WTC11 (cell line): ENCODE measurements around the gene UQCR11. TPM values are rescaled to one million over a fixed set of nuclear protein-coding genes. Genes with fewer than 3 reads are reported as not detected.
A peak's percentile ranks its signal among the peaks of the same experiment; 100 is the strongest.

Experiments
- ATAC-seq: fragments of 200-7000 bp; cut with Tn5 transposase; 2 replicates; pipeline ENCODE4 v1.10.0; 2021; ENCODE audit warnings: mild to moderate bottlenecking, moderate library complexity
- CTCF ChIA-PET: fragments of 300-600 bp; sonication (Branson Sonifier 250); formaldehyde crosslinking; loops from one replicate; lab custom pipeline; 2021; ENCODE audit warnings: antibody characterized with exemption; lab: Charles Lee
- POLR2A ChIA-PET: fragments of 350-600 bp; sonication (Branson Sonifier 250); formaldehyde crosslinking; loops from one replicate; lab custom pipeline; 2021; ENCODE audit warnings: antibody characterized with exemption; lab: Charles Lee
- DNase-seq: peaks from one replicate; pipeline ENCODE4 v3.0.0; 2021; ENCODE audit warnings: low spot score
- H3K27ac Mint-ChIP-seq: 2 replicates; pipeline ENCODE4 v1.8.0; 2021; ENCODE audit warnings: mixed read lengths
- H3K27me3 Mint-ChIP-seq: 2 replicates; pipeline ENCODE4 v1.8.0; 2021; ENCODE audit warnings: low read depth, mild to moderate bottlenecking, moderate library complexity, mixed read lengths
- H3K36me3 Mint-ChIP-seq: 2 replicates; pipeline ENCODE4 v1.8.0; 2021; ENCODE audit warnings: mixed read lengths
- H3K4me1 Mint-ChIP-seq: 2 replicates; pipeline ENCODE4 v1.8.0; 2022; ENCODE audit warnings: mixed read lengths
- H3K4me3 Mint-ChIP-seq: 2 replicates; pipeline ENCODE4 v1.8.0; 2021; ENCODE audit warnings: mild to moderate bottlenecking, moderate library complexity, mixed read lengths
- H3K9me3 Mint-ChIP-seq: 2 replicates; pipeline ENCODE4 v1.8.0; 2021; ENCODE audit warnings: mixed read lengths
- AFF4 ChIP-seq: sonication (generic); formaldehyde crosslinking; IDR thresholded peaks from 2 replicates; pipeline ENCODE4 v1.8.1; 2023; ENCODE audit warnings: mild to moderate bottlenecking, missing genetic modification reagents, borderline replicate concordance
- E2F5 ChIP-seq: sonication (generic); formaldehyde crosslinking; IDR thresholded peaks from 2 replicates; pipeline ENCODE4 v1.8.1; 2022; ENCODE audit warnings: mild to moderate bottlenecking, moderate library complexity, missing genetic modification reagents
- ELF4 ChIP-seq: sonication (generic); formaldehyde crosslinking; IDR thresholded peaks from 2 replicates; pipeline ENCODE4 v1.8.1; 2022; ENCODE audit warnings: low read depth, mild to moderate bottlenecking, moderate library complexity, missing genetic modification reagents
- FOXJ3 ChIP-seq: sonication (generic); formaldehyde crosslinking; IDR thresholded peaks from 2 replicates; pipeline ENCODE4 v1.9.0; 2021; ENCODE audit warnings: missing genetic modification reagents, mild to moderate bottlenecking, borderline replicate concordance
- MAX ChIP-seq: sonication (generic); formaldehyde crosslinking; IDR thresholded peaks from 2 replicates; pipeline ENCODE4 v1.8.0; 2022; ENCODE audit warnings: mild to moderate bottlenecking, missing genetic modification reagents
- NR2C2 ChIP-seq: sonication (generic); formaldehyde crosslinking; IDR thresholded peaks from 2 replicates; pipeline ENCODE4 v1.8.0; 2022; ENCODE audit warnings: mild to moderate bottlenecking, missing genetic modification reagents
- PRRX2 ChIP-seq: fragments of 250-450 bp; sonication (Bioruptor Pico); IDR thresholded peaks from 2 replicates; pipeline ENCODE4 v1.8.0; 2021; ENCODE audit warnings: mild to moderate bottlenecking
- TEAD4 ChIP-seq: sonication (generic); formaldehyde crosslinking; IDR thresholded peaks from 2 replicates; pipeline ENCODE4 v1.8.0; 2022; ENCODE audit warnings: mild to moderate bottlenecking, missing genetic modification reagents
- TP53 ChIP-seq: sonication (generic); formaldehyde crosslinking; IDR thresholded peaks from 2 replicates; pipeline ENCODE4 v1.8.1; 2023; ENCODE audit warnings: mild to moderate bottlenecking, missing genetic modification reagents
- ZNF121 ChIP-seq: sonication (generic); formaldehyde crosslinking; IDR thresholded peaks from 2 replicates; pipeline ENCODE4 v1.8.0; 2023; ENCODE audit warnings: missing genetic modification reagents
- ZNF219 ChIP-seq: sonication (generic); formaldehyde crosslinking; IDR thresholded peaks from 2 replicates; pipeline ENCODE4 v1.8.0; 2023; ENCODE audit warnings: missing genetic modification reagents, mild to moderate bottlenecking, borderline replicate concordance
- ZNF232 ChIP-seq: sonication (generic); formaldehyde crosslinking; IDR thresholded peaks from 2 replicates; pipeline ENCODE4 v1.8.0; 2022; ENCODE audit warnings: mild to moderate bottlenecking, missing genetic modification reagents
- ZNF263 ChIP-seq: sonication (generic); formaldehyde crosslinking; IDR thresholded peaks from 2 replicates; pipeline ENCODE4 v1.8.1; 2022; ENCODE audit warnings: low read depth, mild to moderate bottlenecking, moderate library complexity, missing genetic modification reagents
- ZNF396 ChIP-seq: fragments of 250-450 bp; sonication (Bioruptor Pico); IDR thresholded peaks from 2 replicates; pipeline ENCODE4 v1.8.0; 2021; ENCODE audit warnings: mild to moderate bottlenecking, moderate library complexity, borderline replicate concordance
- ZNF512 ChIP-seq: sonication (generic); formaldehyde crosslinking; IDR thresholded peaks from 2 replicates; pipeline ENCODE4 v1.8.1; 2022; ENCODE audit warnings: missing genetic modification reagents, borderline replicate concordance
- ZNF532 ChIP-seq: fragments of 250-450 bp; sonication (Bioruptor Pico); IDR thresholded peaks from 2 replicates; pipeline ENCODE4 v1.9.0; 2021; ENCODE audit warnings: mild to moderate bottlenecking, borderline replicate concordance
- total RNA-seq: library from RNA; stranded (reverse); gene quantifications from 3 replicates; pipeline ENCODE4 v1.2.3, GENCODE V29; 2021
- TF ChIP-seq, protein P1 (sequence below): sonication (generic); formaldehyde crosslinking; conservative IDR thresholded peaks from 2 replicates; pipeline ENCODE4 v1.8.1; 2022; ENCODE audit warnings: mild to moderate bottlenecking, missing genetic modification reagents

The UQCR11 gene
- total RNA-seq, 1 experiment from 2014 or later = 198 TPM

- Mint-ChIP-seq H3K36me3 (peaks cover 57% of the 10 kb centered on the region), H3K27me3 (no peaks in the 10 kb centered on the region), H3K4me3 (no peak overlapping the region), H3K27ac (no peak overlapping the region), H3K9me3 (no peaks in the 10 kb centered on the region), H3K4me1 (no peaks in the 10 kb centered on the region)
- no peak for DNase-seq
- ATAC-seq = no peak
- TF ChIP-seq ZNF396 (CRISPR knock-in tag) (no peak), ZNF121 (CRISPR knock-in tag) (peak; percentile 78; the same call in 1 of the 2 replicates), FOXJ3 (CRISPR knock-in tag) (no peak), ELF4 (CRISPR knock-in tag) (no peak)
- TF ChIP-seq, protein P1, sequence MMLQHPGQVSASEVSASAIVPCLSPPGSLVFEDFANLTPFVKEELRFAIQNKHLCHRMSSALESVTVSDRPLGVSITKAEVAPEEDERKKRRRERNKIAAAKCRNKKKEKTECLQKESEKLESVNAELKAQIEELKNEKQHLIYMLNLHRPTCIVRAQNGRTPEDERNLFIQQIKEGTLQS (CRISPR knock-in tag) = no peak
- CTCF ChIA-PET = interaction anchor here (0.7 kb wide), 1 partner anchor 91 kb away, joined by 3 read pairs; no protein-coding TSS in a partner anchor
- POLR2A ChIA-PET = no interaction called here
Observed at GRCh38 chr19:1636325-1637236, 31.3 kb upstream of the UQCR11 start.

DNA sequence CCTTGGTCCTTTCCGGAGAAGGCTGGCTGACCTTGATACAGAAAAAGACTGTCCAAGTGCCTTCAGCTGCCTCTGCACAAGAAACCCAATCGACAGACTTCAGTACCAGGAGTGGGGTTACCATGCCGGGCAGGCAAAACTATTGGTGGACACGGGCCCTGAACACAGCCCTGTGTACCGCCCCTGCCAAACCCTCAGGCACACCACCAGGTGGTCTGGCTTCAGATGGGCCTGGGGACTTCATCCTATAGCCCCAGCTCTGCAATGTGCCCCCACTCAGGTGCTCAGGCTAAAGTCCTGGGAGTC lies 29.6 kb upstream of the UQCR11 start:
- no peak overlapping the region for H3K27ac Mint-ChIP-seq
- H3K36me3 Mint-ChIP-seq = peaks cover 57% of the 10 kb centered on the region
- ChIA-PET CTCF (no interaction called here), POLR2A (no interaction called here)
- H3K9me3 Mint-ChIP-seq = no peaks in the 10 kb centered on the region
- ATAC-seq = no peak
- H3K27me3 Mint-ChIP-seq = no peaks in the 10 kb centered on the region
- no peaks in the 10 kb centered on the region for H3K4me1 Mint-ChIP-seq
- no peak for TF ChIP-seq TP53 (CRISPR knock-in tag)
- no peak for TF ChIP-seq ZNF219 (CRISPR knock-in tag)
- TF ChIP-seq, all 79 proteins: peak for 0
- H3K4me3 Mint-ChIP-seq = no peak overlapping the region
- no peak for DNase-seq

DNA sequence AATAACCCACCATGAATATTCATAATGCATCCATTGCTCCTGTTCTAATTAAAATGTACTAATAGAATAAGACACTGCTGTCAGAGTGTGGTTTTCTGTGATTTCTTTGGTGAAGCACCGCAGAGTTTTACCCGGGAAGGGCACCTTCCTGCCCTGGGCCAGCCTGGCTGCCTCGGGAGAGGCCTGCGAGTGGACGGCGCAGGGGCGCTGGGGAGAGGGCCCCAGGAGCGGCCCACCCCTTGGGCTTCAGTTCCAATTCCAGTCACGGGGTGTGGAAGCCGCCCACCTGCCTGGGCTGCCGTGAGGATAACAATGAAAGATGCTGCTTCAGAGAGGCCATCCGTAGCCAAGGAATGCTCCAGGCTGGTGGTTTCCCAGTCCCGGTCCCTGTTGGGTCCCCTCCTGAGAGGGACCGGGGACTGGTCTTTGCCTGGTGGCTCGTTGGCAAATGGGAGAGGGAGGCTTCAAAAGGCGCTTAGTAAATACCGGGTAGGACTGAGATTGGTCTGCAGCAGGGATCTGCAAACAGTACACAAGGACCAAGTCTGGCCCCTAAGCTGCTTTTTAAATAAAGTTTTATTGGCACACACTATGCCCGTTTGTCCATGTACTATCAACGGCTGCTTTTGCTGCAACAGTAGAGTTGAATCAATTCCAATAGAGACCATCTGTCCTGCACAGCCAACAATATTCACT lies 29.1 kb upstream of the UQCR11 start:
- H3K4me1 Mint-ChIP-seq = no peaks in the 10 kb centered on the region
- H3K27ac Mint-ChIP-seq = no peak overlapping the region
- ChIA-PET CTCF (no interaction called here), POLR2A (no interaction called here)
- DNase-seq (no peak), ATAC-seq (no peak)
- peaks cover 52% of the 10 kb centered on the region for H3K36me3 Mint-ChIP-seq
- H3K9me3 Mint-ChIP-seq = no peaks in the 10 kb centered on the region
- H3K4me3 Mint-ChIP-seq = no peak overlapping the region
- H3K27me3 Mint-ChIP-seq = no peaks in the 10 kb centered on the region
- TF ChIP-seq ZNF532 (CRISPR knock-in tag) = no peak
- TF ChIP-seq MAX (CRISPR knock-in tag) = no peak
- TF ChIP-seq E2F5 (CRISPR knock-in tag) = no peak
- TF ChIP-seq ZNF232 (CRISPR knock-in tag) = no peak
- TF ChIP-seq NR2C2 (CRISPR knock-in tag) = no peak
- TF ChIP-seq AFF4 (CRISPR knock-in tag) = no peak
- TF ChIP-seq ZNF263 (CRISPR knock-in tag) = no peak
- no peak for TF ChIP-seq ZNF219 (CRISPR knock-in tag)
- no peak for TF ChIP-seq PRRX2 (CRISPR knock-in tag)
- no peak for TF ChIP-seq TEAD4
- TF ChIP-seq ZNF512 = no peak
